Measurements from ENCODE around the gene AKR1C1. TPM values are rescaled to one million over a fixed set of nuclear protein-coding genes. Genes with fewer than 3 reads are reported as not detected.
"Not testable (repeated sequence)": the region's sequence is repeated elsewhere in the genome, so short reads cannot be mapped to it uniquely, and the experiment has no call there.

AKR1C1 gene
- total and polyA plus RNA-seq, 4 donors: 7.9 to 55.1 (median 45.2) TPM

- ATAC-seq (ENCODE audit: insufficient read depth, low FRiP score); H3K9ac ChIP-seq (ENCODE audit: insufficient read depth in 1 of 2, low read length in 2 of 2); H3K36me3 ChIP-seq (ENCODE audit: control insufficient read depth in 4 of 4, insufficient read depth in 4 of 4, low read length in 4 of 4); DNase-seq; H3K4me3 ChIP-seq; H3K27ac ChIP-seq (ENCODE audit: low read depth in 1 of 2, low read length in 1 of 2); H3K9me3 ChIP-seq (ENCODE audit: control insufficient read depth in 4 of 4, insufficient read depth in 3 of 4, low read length in 3 of 4); H3K27me3 ChIP-seq (ENCODE audit: control insufficient read depth in 3 of 3, insufficient read depth in 3 of 3, low read length in 2 of 3); H3K4me1 ChIP-seq (ENCODE audit: control insufficient read depth in 5 of 5, insufficient read depth in 5 of 5, low read length in 5 of 5): not testable (repeated sequence)
- 73% methylated on average over 1 of the region's 1 CpG for WGBS, 2 donors
Measured at GRCh38 chr10:4962308-4962707, 907 bp upstream of the AKR1C1 start.

GRCh38 chr10:4963815-4964154, 570 bp downstream of the AKR1C1 start:
- not testable (repeated sequence) for DNase-seq; H3K4me3 ChIP-seq; H3K4me1 ChIP-seq (ENCODE audit: control insufficient read depth in 5 of 5, insufficient read depth in 5 of 5, low read length in 5 of 5); H3K27me3 ChIP-seq (ENCODE audit: control insufficient read depth in 3 of 3, insufficient read depth in 3 of 3, low read length in 2 of 3); H3K36me3 ChIP-seq (ENCODE audit: control insufficient read depth in 4 of 4, insufficient read depth in 4 of 4, low read length in 4 of 4); ATAC-seq (ENCODE audit: insufficient read depth, low FRiP score); H3K27ac ChIP-seq (ENCODE audit: low read depth in 1 of 2, low read length in 1 of 2); H3K9ac ChIP-seq (ENCODE audit: insufficient read depth in 1 of 2, low read length in 2 of 2); H3K9me3 ChIP-seq (ENCODE audit: control insufficient read depth in 4 of 4, insufficient read depth in 3 of 4, low read length in 3 of 4)
- 40 to 83% methylated on average over 3 of the region's 4 CpGs for whole genome bisulfite sequencing, 2 donors

- ATAC-seq (ENCODE audit: insufficient read depth, low FRiP score); DNase-seq; H3K9ac ChIP-seq (ENCODE audit: insufficient read depth in 1 of 2, low read length in 2 of 2); H3K27me3 ChIP-seq (ENCODE audit: control insufficient read depth in 3 of 3, insufficient read depth in 3 of 3, low read length in 2 of 3); H3K27ac ChIP-seq (ENCODE audit: low read depth in 1 of 2, low read length in 1 of 2); H3K4me1 ChIP-seq (ENCODE audit: control insufficient read depth in 5 of 5, insufficient read depth in 5 of 5, low read length in 5 of 5); H3K4me3 ChIP-seq; H3K9me3 ChIP-seq (ENCODE audit: control insufficient read depth in 4 of 4, insufficient read depth in 3 of 4, low read length in 3 of 4); H3K36me3 ChIP-seq (ENCODE audit: control insufficient read depth in 4 of 4, insufficient read depth in 4 of 4, low read length in 4 of 4): not testable (repeated sequence)
- 95 to 97% methylated on average over 4 of the region's 4 CpGs for WGBS, 2 donors
Measured at GRCh38 chr10:4965763-4966162, 2.5 kb downstream of the AKR1C1 start.

- H3K4me3 ChIP-seq; DNase-seq; H3K36me3 ChIP-seq (ENCODE audit: control insufficient read depth in 4 of 4, insufficient read depth in 4 of 4, low read length in 4 of 4); H3K9me3 ChIP-seq (ENCODE audit: control insufficient read depth in 4 of 4, insufficient read depth in 3 of 4, low read length in 3 of 4); H3K4me1 ChIP-seq (ENCODE audit: control insufficient read depth in 5 of 5, insufficient read depth in 5 of 5, low read length in 5 of 5); H3K27ac ChIP-seq (ENCODE audit: low read depth in 1 of 2, low read length in 1 of 2); H3K27me3 ChIP-seq (ENCODE audit: control insufficient read depth in 3 of 3, insufficient read depth in 3 of 3, low read length in 2 of 3); ATAC-seq (ENCODE audit: insufficient read depth, low FRiP score); H3K9ac ChIP-seq (ENCODE audit: insufficient read depth in 1 of 2, low read length in 2 of 2): not testable (repeated sequence)
- WGBS, 2 donors: 95 to 96% methylated on average over 3 of the region's 3 CpGs
Measured at GRCh38 chr10:4967189-4967588, 4.0 kb downstream of the AKR1C1 start.

DNA sequence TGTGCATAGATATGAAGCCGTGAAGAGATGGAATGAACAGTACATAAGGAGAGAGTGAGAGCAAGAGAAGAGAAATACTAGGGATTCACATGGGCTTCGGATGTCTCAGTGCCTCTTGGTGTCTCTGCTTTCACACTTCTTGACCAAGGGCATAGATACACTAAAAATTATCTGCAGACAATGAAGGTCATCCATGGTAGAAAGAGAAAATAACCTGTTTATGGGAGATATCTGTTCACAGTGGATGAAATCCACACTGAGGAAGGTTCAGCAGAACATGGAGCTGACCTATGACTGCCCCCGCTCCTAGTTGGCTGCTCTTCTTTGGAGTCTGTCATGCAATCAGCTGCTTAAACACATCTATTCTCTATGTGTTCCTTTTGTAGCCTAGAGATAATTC, 6.1 kb downstream of the AKR1C1 start:
- DNase-seq; H3K4me3 ChIP-seq; H3K4me1 ChIP-seq (ENCODE audit: control insufficient read depth in 5 of 5, insufficient read depth in 5 of 5, low read length in 5 of 5); H3K27me3 ChIP-seq (ENCODE audit: control insufficient read depth in 3 of 3, insufficient read depth in 3 of 3, low read length in 2 of 3); H3K9ac ChIP-seq (ENCODE audit: insufficient read depth in 1 of 2, low read length in 2 of 2); H3K27ac ChIP-seq (ENCODE audit: low read depth in 1 of 2, low read length in 1 of 2); H3K36me3 ChIP-seq (ENCODE audit: control insufficient read depth in 4 of 4, insufficient read depth in 4 of 4, low read length in 4 of 4); H3K9me3 ChIP-seq (ENCODE audit: control insufficient read depth in 4 of 4, insufficient read depth in 3 of 4, low read length in 3 of 4); ATAC-seq (ENCODE audit: insufficient read depth, low FRiP score): not testable (repeated sequence)
- WGBS, 2 donors: 92 to 94% methylated on average over 3 of the region's 3 CpGs

- not testable (repeated sequence) for H3K27me3 ChIP-seq (ENCODE audit: control insufficient read depth in 3 of 3, insufficient read depth in 3 of 3, low read length in 2 of 3); H3K27ac ChIP-seq (ENCODE audit: low read depth in 1 of 2, low read length in 1 of 2); H3K4me3 ChIP-seq; H3K36me3 ChIP-seq (ENCODE audit: control insufficient read depth in 4 of 4, insufficient read depth in 4 of 4, low read length in 4 of 4); H3K9me3 ChIP-seq (ENCODE audit: control insufficient read depth in 4 of 4, insufficient read depth in 3 of 4, low read length in 3 of 4); H3K4me1 ChIP-seq (ENCODE audit: control insufficient read depth in 5 of 5, insufficient read depth in 5 of 5, low read length in 5 of 5); ATAC-seq (ENCODE audit: insufficient read depth, low FRiP score); DNase-seq; H3K9ac ChIP-seq (ENCODE audit: insufficient read depth in 1 of 2, low read length in 2 of 2)
- 94 to 97% methylated on average over 2 of the region's 2 CpGs for WGBS, 2 donors
Measured at GRCh38 chr10:4970362-4970761, 7.1 kb downstream of the AKR1C1 start.

- H3K27me3 ChIP-seq (ENCODE audit: control insufficient read depth in 3 of 3, insufficient read depth in 3 of 3, low read length in 2 of 3); H3K9me3 ChIP-seq (ENCODE audit: control insufficient read depth in 4 of 4, insufficient read depth in 3 of 4, low read length in 3 of 4); H3K36me3 ChIP-seq (ENCODE audit: control insufficient read depth in 4 of 4, insufficient read depth in 4 of 4, low read length in 4 of 4); H3K4me1 ChIP-seq (ENCODE audit: control insufficient read depth in 5 of 5, insufficient read depth in 5 of 5, low read length in 5 of 5); H3K27ac ChIP-seq (ENCODE audit: low read depth in 1 of 2, low read length in 1 of 2); H3K9ac ChIP-seq (ENCODE audit: insufficient read depth in 1 of 2, low read length in 2 of 2); DNase-seq; ATAC-seq (ENCODE audit: insufficient read depth, low FRiP score); H3K4me3 ChIP-seq: not testable (repeated sequence)
- WGBS, 2 donors: 96 to 99% methylated on average over 10 to 15 of the region's 18 CpGs
Measured at GRCh38 chr10:4972369-4973142, 9.3 kb downstream of the AKR1C1 start.

DNA sequence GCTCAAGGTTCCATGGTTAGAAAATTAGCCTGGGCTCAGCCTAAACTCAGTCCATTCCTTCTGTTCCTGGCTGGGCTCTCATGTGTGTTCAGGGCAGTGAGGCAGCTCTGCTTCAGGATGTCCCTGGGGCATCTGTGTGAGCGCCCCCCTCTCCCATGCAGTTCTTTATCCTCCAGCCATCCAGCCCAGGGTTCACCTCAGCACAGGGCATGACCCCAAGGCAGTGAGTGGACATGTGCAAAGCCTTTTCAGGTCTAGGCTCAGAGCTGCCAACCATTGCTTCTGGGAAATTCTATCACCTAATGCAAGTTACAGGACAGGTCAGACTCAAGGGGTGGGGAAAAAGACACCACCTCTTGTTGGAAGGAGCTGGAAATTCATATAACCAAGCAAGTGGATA, 10.1 kb downstream of the AKR1C1 start:
- not testable (repeated sequence) for H3K4me3 ChIP-seq; H3K27ac ChIP-seq (ENCODE audit: low read depth in 1 of 2, low read length in 1 of 2); ATAC-seq (ENCODE audit: insufficient read depth, low FRiP score); DNase-seq; H3K27me3 ChIP-seq (ENCODE audit: control insufficient read depth in 3 of 3, insufficient read depth in 3 of 3, low read length in 2 of 3); H3K4me1 ChIP-seq (ENCODE audit: control insufficient read depth in 5 of 5, insufficient read depth in 5 of 5, low read length in 5 of 5); H3K36me3 ChIP-seq (ENCODE audit: control insufficient read depth in 4 of 4, insufficient read depth in 4 of 4, low read length in 4 of 4); H3K9me3 ChIP-seq (ENCODE audit: control insufficient read depth in 4 of 4, insufficient read depth in 3 of 4, low read length in 3 of 4); H3K9ac ChIP-seq (ENCODE audit: insufficient read depth in 1 of 2, low read length in 2 of 2)
- 95 to 96% methylated on average over 1 of the region's 1 CpG for WGBS, 2 donors
